Panc1 (cell line): ENCODE measurements around the gene DHDH. TPM values are rescaled to one million over a fixed set of nuclear protein-coding genes. Genes with fewer than 3 reads are reported as not detected.
"Not testable (repeated sequence)": the region's sequence is repeated elsewhere in the genome, so short reads cannot be mapped to it uniquely, and the experiment has no call there.

Experiments
- ATAC-seq: fragments of 200-7000 bp; cut with Tn5 transposase; 2 replicates; pipeline ENCODE4 v1.9.1; 2020; ENCODE audit warnings: mild to moderate bottlenecking, moderate library complexity
- BruUV-seq: library from RNA; stranded (reverse); fragments of 400-500 nt; replicated peaks from 2 replicates; lab custom pipeline; 2021; lab: Mats Ljungman, UMichigan
- CTCF ChIA-PET: fragments of 300-600 bp; sonication (Branson Sonifier 250); formaldehyde crosslinking; loops from one replicate; lab custom pipeline; 2022; ENCODE audit warnings: antibody characterized with exemption; lab: Charles Lee
- POLR2A ChIA-PET: fragments of 300-600 bp; sonication (Branson Sonifier 250); formaldehyde crosslinking; loops from one replicate; lab custom pipeline; 2022; ENCODE audit warnings: antibody characterized with exemption; lab: Charles Lee
- DNase-seq: peaks from one replicate; pipeline ENCODE4 v3.0.0-alpha.2; 2010; ENCODE audit warnings: low read depth, low spot score
- H3K27ac ChIP-seq: 2 replicates; pipeline ENCODE4 v1.5.1; 2011; ENCODE audit warnings: mild to moderate bottlenecking, low read length, inconsistent platforms
- H3K27me3 ChIP-seq: fragments of 200-500 bp; sonication (Bioruptor generic); 2 replicates; pipeline ENCODE4 v1.6.0; 2014; ENCODE audit warnings: low read length, inconsistent platforms; ENCODE audit not compliant: control insufficient read depth, insufficient read depth
- H3K36me3 ChIP-seq: fragments of 200-500 bp; sonication (Bioruptor generic); 2 replicates; pipeline ENCODE4 v1.5.1; 2014; ENCODE audit warnings: inconsistent platforms, mild to moderate bottlenecking, low read length, moderate library complexity; ENCODE audit not compliant: control insufficient read depth, insufficient read depth
- H3K4me1 ChIP-seq: 2 replicates; pipeline ENCODE4 v1.5.1; 2011; ENCODE audit warnings: inconsistent platforms, mild to moderate bottlenecking, low read length, moderate library complexity; ENCODE audit not compliant: control insufficient read depth, insufficient read depth
- H3K4me3 ChIP-seq, 2 experiments: 2 replicates each; pipeline ENCODE4 v1.5.1; 2011 to 2012; ENCODE audit warnings: low read depth in 2 of 2, low read length in 2 of 2, mild to moderate bottlenecking in 2 of 2, inconsistent platforms in 1 of 2, moderate library complexity in 1 of 2
- H3K9me3 ChIP-seq: fragments of 200-500 bp; sonication (Bioruptor generic); 2 replicates; pipeline ENCODE4 v1.5.1; 2014; ENCODE audit warnings: low read depth, mild to moderate bottlenecking, inconsistent platforms, low read length, moderate library complexity; ENCODE audit not compliant: control insufficient read depth, insufficient read depth
- CTCF ChIP-seq: fragments of 450-650 bp; IDR thresholded peaks from 2 replicates; pipeline ENCODE4 v1.5.1; 2017; ENCODE audit warnings: mild to moderate bottlenecking
- POLR2AphosphoS5 ChIP-seq: IDR thresholded peaks from 2 replicates; pipeline ENCODE4 v1.6.1; 2012; ENCODE audit warnings: mild to moderate bottlenecking, low read depth, low read length, moderate library complexity
- REST ChIP-seq, 2 experiments: IDR thresholded peaks; 2 replicates each; pipeline ENCODE4 v1.6.1; 2011 to 2012; ENCODE audit warnings: low read depth in 2 of 2, control low read depth in 1 of 2, low read length in 1 of 2, mild to moderate bottlenecking in 1 of 2, moderate library complexity in 1 of 2; ENCODE audit not compliant: insufficient read depth in 1 of 2
- SIN3A ChIP-seq: IDR thresholded peaks from 2 replicates; pipeline ENCODE4 v1.6.1; 2012; ENCODE audit warnings: low read depth, mild to moderate bottlenecking, low read length, moderate library complexity, borderline replicate concordance; ENCODE audit not compliant: insufficient read depth
- TCF7L2 ChIP-seq: IDR thresholded peaks from 2 replicates; pipeline ENCODE4 v1.6.1; 2011; ENCODE audit warnings: mild to moderate bottlenecking, low read depth, low read length, inconsistent platforms
- in situ Hi-C: cut with HindIII; loops from 2 replicates; pipeline ENCODE4 v1.10.0; 2016; ENCODE audit warnings: low sequenced_read_pairs, low pct_unique_long_range_greater_than_20kb
- intact Hi-C: fragments of 100-400 bp; cut with micrococcal nuclease; formaldehyde crosslinking; loops from one replicate; pipeline ENCODE4 v1.10.0; 2022; ENCODE audit not compliant: unreplicated experiment
- total RNA-seq: library from RNA; stranded (reverse); gene quantifications from one replicate; pipeline ENCODE4 v1.2.1, GENCODE V29; 2021; ENCODE audit not compliant: unreplicated experiment

The DHDH gene
- total RNA-seq, 1 experiment from 2014 or later, result 0.85 TPM

- Histone ChIP-seq H3K9me3 (no peaks in the 10 kb centered on the region), H3K27me3 (no peaks in the 10 kb centered on the region), H3K4me3 (no peak overlapping the region), H3K4me1 (no peaks in the 10 kb centered on the region), H3K36me3 (no peaks in the 10 kb centered on the region), H3K27ac (no peak overlapping the region)
- intact Hi-C loops, result no loop called here
- no TSS peak for BruUV-seq
- in situ Hi-C loops, result no loop called here
- ChIA-PET POLR2A (no interaction called here), CTCF (no interaction called here)
- DNase-seq (no peak), ATAC-seq (no peak)
- TF ChIP-seq TCF7L2, result no peak
- TF ChIP-seq REST (IDR thresholded peaks at IDR 0.05; ENCODE audit: insufficient read depth in 1 of 2, low read depth in 2 of 2, low read length in 1 of 2), result no peak
- no peak for TF ChIP-seq CTCF
- no peak for TF ChIP-seq SIN3A
- TF ChIP-seq POLR2AphosphoS5, result no peak
Observed at GRCh38 chr19:48887861-48888612, 45.5 kb upstream of the DHDH start.

- DNase-seq, H3K27me3 ChIP-seq, H3K9me3 ChIP-seq, BruUV-seq, intact Hi-C loops, H3K4me1 ChIP-seq, H3K4me3 ChIP-seq, in situ Hi-C loops, H3K36me3 ChIP-seq, CTCF ChIA-PET, POLR2A ChIA-PET, H3K27ac ChIP-seq, ATAC-seq: not testable (repeated sequence)
Observed at GRCh38 chr19:48889496-48889895, 44.0 kb upstream of the DHDH start.

GRCh38 chr19:48890551-48890950 lies 42.9 kb upstream of the DHDH start:
- H3K27ac ChIP-seq, result no peak overlapping the region

More at GRCh38 chr19:48890551-48890950, 42.9 kb upstream of the DHDH start:
- TF ChIP-seq REST (IDR thresholded peaks at IDR 0.05; ENCODE audit: insufficient read depth in 1 of 2, low read depth in 2 of 2, low read length in 1 of 2) (no peak), SIN3A (no peak), POLR2AphosphoS5 (no peak), CTCF (no peak), TCF7L2 (no peak)
- no peaks in the 10 kb centered on the region for H3K9me3 ChIP-seq
- DNase-seq (no peak), ATAC-seq (no peak)
- intact Hi-C loops (no loop called here), in situ Hi-C loops (no loop called here)
- POLR2A ChIA-PET, result no interaction called here
- no peaks in the 10 kb centered on the region for H3K27me3 ChIP-seq
- no TSS peak for BruUV-seq
- no peak overlapping the region for H3K4me3 ChIP-seq
- CTCF ChIA-PET, result no interaction called here
- H3K36me3 ChIP-seq, result no peaks in the 10 kb centered on the region
- no peaks in the 10 kb centered on the region for H3K4me1 ChIP-seq
